H1 (cell line): ENCODE data around the gene RNF44. TPM values are rescaled to one million over a fixed set of nuclear protein-coding genes. Genes with fewer than 3 reads are reported as not detected.

ENCODE experiments used
- BACH1 ChIP-seq: IDR thresholded peaks from 2 replicates; pipeline ENCODE4 v1.6.1; 2012; ENCODE audit warnings: low read length, improper control_type of control experiment
- BCL11A ChIP-seq, 2 experiments: IDR thresholded peaks; one replicate each; pipeline ENCODE4 v1.6.1; 2011; ENCODE audit warnings: low read depth in 2 of 2, low read length in 2 of 2, mild to moderate bottlenecking in 2 of 2
- CTBP2 ChIP-seq: IDR thresholded peaks from 2 replicates; pipeline ENCODE4 v1.7.0; 2011; ENCODE audit warnings: borderline replicate concordance, mild to moderate bottlenecking, moderate library complexity, mixed read lengths, low read length; ENCODE audit not compliant: insufficient read depth, insufficient read length
- KDM5A ChIP-seq: fragments of 200-600 bp; IDR thresholded peaks from 2 replicates; pipeline ENCODE4 v1.7.1; 2012; ENCODE audit warnings: mild to moderate bottlenecking, low read length, inconsistent platforms, mixed read lengths
- SUZ12 ChIP-seq: fragments of 200-600 bp; sonication (generic); IDR thresholded peaks from 2 replicates; pipeline ENCODE4 v1.6.1; 2012; ENCODE audit warnings: mild to moderate bottlenecking, inconsistent platforms, low read length, moderate library complexity, mixed read lengths
- TAF1 ChIP-seq: IDR thresholded peaks from 2 replicates; pipeline ENCODE4 v1.6.1; 2011; ENCODE audit warnings: mild to moderate bottlenecking, low read depth, low read length
- polyA plus RNA-seq, 7 experiments: library from polyadenylated mRNA; depleted of rRNA in 3 of 7; stranded (reverse) in 5 of 7; unstranded in 2 of 7; fragments of >200 nt in 5 of 7; fragments of 200-250 nt in 2 of 7; gene quantifications; 1 replicate in 5 of 7; 2 replicates in 1 of 7; 4 replicates in 1 of 7; pipeline versions ENCODE4 v1.2.1 to v1.2.3, GENCODE V29; 2011 to 2013; ENCODE audit warnings: missing spikeins in 2 of 7, mixed read lengths in 2 of 7
- total RNA-seq: library from RNA; stranded (reverse); fragmentation: NEBNext Ultra II Directional; extraction: Animal tissue kit (Norgen Biotek cat#: 25700); gene quantifications from 2 replicates; pipeline ENCODE4 v1.2.1, GENCODE V29; 2021

RNF44 gene
- total and polyA plus RNA-seq, 2 of the 8 experiments (the other 6 are each of a cell fraction or from before 2014, with no cell fraction given): 54.7 to 164 TPM

GRCh38 chr5:176486189-176486757 is 50.9 kb downstream of the RNF44 start (continued):
- TF ChIP-seq CTBP2 (no peak), TAF1 (no peak), BACH1 (no peak), BCL11A (IDR thresholded peaks at IDR 0.05; ENCODE audit: low read depth in 2 of 2, low read length in 2 of 2) (no peak), KDM5A (no peak), SUZ12 (no peak)
- TF ChIP-seq, all 59 proteins: peak for 0
